H9 (cell line): ENCODE results near the gene PACRGL. TPM values are rescaled to one million over a fixed set of nuclear protein-coding genes. Genes with fewer than 3 reads are reported as not detected.

Source experiments
- DNase-seq: peaks from one replicate; pipeline ENCODE4 v3.0.0-alpha.2; 2017
- H2AFZ ChIP-seq: one replicate; pipeline ENCODE4 v1.6.1; 2013; ENCODE audit warnings: mild to moderate bottlenecking, low read length, control low read depth, moderate library complexity
- H2AK5ac ChIP-seq: 2 replicates; pipeline ENCODE4 v1.6.1; 2013; ENCODE audit warnings: low read length, control low read depth, mixed read lengths; ENCODE audit not compliant: insufficient read length
- H2BK120ac ChIP-seq: one replicate; pipeline ENCODE4 v1.6.1; 2013; ENCODE audit warnings: low read depth, mild to moderate bottlenecking, low read length, control low read depth, inconsistent platforms; ENCODE audit not compliant: poor library complexity, severe bottlenecking
- H2BK12ac ChIP-seq: 2 replicates; pipeline ENCODE4 v1.6.1; 2013; ENCODE audit warnings: low read length, control low read depth, mixed read lengths, low read depth; ENCODE audit not compliant: insufficient read length
- H2BK15ac ChIP-seq: 2 replicates; pipeline ENCODE4 v1.6.1; 2013; ENCODE audit warnings: low read depth, low read length, control low read depth
- H2BK20ac ChIP-seq: one replicate; pipeline ENCODE4 v1.6.1; 2013; ENCODE audit warnings: low read depth, mild to moderate bottlenecking, low read length, control low read depth, inconsistent platforms; ENCODE audit not compliant: poor library complexity, severe bottlenecking
- H2BK5ac ChIP-seq: 2 replicates; pipeline ENCODE4 v1.6.1; 2013; ENCODE audit warnings: low read length, control low read depth, mixed read lengths; ENCODE audit not compliant: insufficient read length
- H3K14ac ChIP-seq: 2 replicates; pipeline ENCODE4 v1.6.1; 2013; ENCODE audit warnings: low read length, control low read depth; ENCODE audit not compliant: insufficient read depth
- H3K18ac ChIP-seq: 2 replicates; pipeline ENCODE4 v1.6.1; 2013; ENCODE audit warnings: low read depth, mild to moderate bottlenecking, mixed read lengths, low read length, control low read depth; ENCODE audit not compliant: insufficient read length
- H3K23ac ChIP-seq: 2 replicates; pipeline ENCODE4 v1.6.1; 2013; ENCODE audit warnings: low read length, control low read depth, mixed read lengths, low read depth; ENCODE audit not compliant: insufficient read length
- H3K23me2 ChIP-seq: 2 replicates; pipeline ENCODE4 v1.6.1; 2013; ENCODE audit warnings: low read depth, mild to moderate bottlenecking, mixed read lengths, low read length, control low read depth; ENCODE audit not compliant: insufficient read length, poor library complexity, severe bottlenecking
- H3K27ac ChIP-seq: 2 replicates; pipeline ENCODE4 v1.5.1; 2013; ENCODE audit warnings: low read length, control low read depth, mixed read lengths, low read depth; ENCODE audit not compliant: insufficient read length
- H3K27me3 ChIP-seq: 2 replicates; pipeline ENCODE4 v1.6.1; 2013; ENCODE audit warnings: low read length, control low read depth, inconsistent platforms; ENCODE audit not compliant: insufficient read depth
- H3K4ac ChIP-seq: 2 replicates; pipeline ENCODE4 v1.6.1; 2013; ENCODE audit warnings: low read depth, mild to moderate bottlenecking, control low read depth, inconsistent platforms, low read length, moderate library complexity
- H3K4me1 ChIP-seq: 2 replicates; pipeline ENCODE4 v1.6.1; 2013; ENCODE audit warnings: low read length, control low read depth, inconsistent platforms; ENCODE audit not compliant: insufficient read depth
- H3K4me2 ChIP-seq: 2 replicates; pipeline ENCODE4 v1.6.1; 2013; ENCODE audit warnings: low read length, control low read depth, mixed read lengths; ENCODE audit not compliant: insufficient read length, insufficient read depth
- H3K56ac ChIP-seq: 2 replicates; pipeline ENCODE4 v1.6.1; 2013; ENCODE audit warnings: low read depth, mild to moderate bottlenecking, mixed read lengths, low read length, control low read depth; ENCODE audit not compliant: insufficient read length
- H3K79me1 ChIP-seq: 2 replicates; pipeline ENCODE4 v1.6.1; 2013; ENCODE audit warnings: low read depth, mild to moderate bottlenecking, moderate library complexity, low read length, control low read depth, inconsistent platforms; ENCODE audit not compliant: insufficient read depth, poor library complexity, severe bottlenecking
- H3K79me2 ChIP-seq: 2 replicates; pipeline ENCODE4 v1.6.1; 2013; ENCODE audit warnings: low read length, control low read depth, inconsistent platforms; ENCODE audit not compliant: insufficient read depth
- H3K9ac ChIP-seq: 2 replicates; pipeline ENCODE4 v1.6.1; 2013; ENCODE audit warnings: low read length, control low read depth, mixed read lengths; ENCODE audit not compliant: insufficient read length; ENCODE audit errors: extremely low read depth
- H3K9me3 ChIP-seq: one replicate; pipeline ENCODE4 v1.6.1; 2013; ENCODE audit warnings: low read depth, low read length, inconsistent platforms; ENCODE audit not compliant: control insufficient read depth
- H3T11ph ChIP-seq: one replicate; pipeline ENCODE4 v1.6.1; 2013; ENCODE audit warnings: mild to moderate bottlenecking, low read length, control low read depth, inconsistent platforms
- H4K20me1 ChIP-seq: one replicate; pipeline ENCODE4 v1.6.1; 2013; ENCODE audit not compliant: control insufficient read depth, insufficient read length, insufficient read depth
- H4K5ac ChIP-seq: 2 replicates; pipeline ENCODE4 v1.6.1; 2013; ENCODE audit warnings: low read depth, mild to moderate bottlenecking, mixed read lengths, low read length, control low read depth; ENCODE audit not compliant: insufficient read length
- H4K8ac ChIP-seq: replicated peaks from 2 replicates; pipeline ENCODE4 v1.6.1; 2013; ENCODE audit warnings: low read length, control low read depth, mixed read lengths, low read depth; ENCODE audit not compliant: insufficient read length
- H4K91ac ChIP-seq: 2 replicates; pipeline ENCODE4 v1.6.1; 2013; ENCODE audit warnings: low read depth, mild to moderate bottlenecking, moderate library complexity, mixed read lengths, low read length, control low read depth; ENCODE audit not compliant: insufficient read length
- H3K27ac Mint-ChIP-seq, 3 experiments: 2 replicates in 2 of 3; 3 replicates in 1 of 3; pipeline ENCODE4 v1.8.0; 2020 to 2021; ENCODE audit warnings: mixed read lengths in 3 of 3, mild to moderate bottlenecking in 1 of 3, moderate library complexity in 1 of 3
- H3K27me3 Mint-ChIP-seq: 2 replicates; pipeline ENCODE4 v1.8.0; 2021; ENCODE audit warnings: low read depth, mild to moderate bottlenecking, moderate library complexity, mixed read lengths
- H3K36me3 Mint-ChIP-seq, 3 experiments: 2 replicates in 2 of 3; 3 replicates in 1 of 3; pipeline ENCODE4 v1.8.0; 2020 to 2021; ENCODE audit warnings: low read depth in 3 of 3, mixed read lengths in 3 of 3; ENCODE audit not compliant: insufficient read depth in 1 of 3
- H3K4me1 Mint-ChIP-seq, 2 experiments: 2 replicates each; pipeline ENCODE4 v1.8.0; 2020; ENCODE audit warnings: mixed read lengths in 2 of 2
- H3K4me3 Mint-ChIP-seq, 2 experiments: 2 replicates in 1 of 2; 3 replicates in 1 of 2; pipeline ENCODE4 v1.8.0; 2020 to 2021; ENCODE audit warnings: mild to moderate bottlenecking in 2 of 2, mixed read lengths in 2 of 2, moderate library complexity in 1 of 2
- H3K9me3 Mint-ChIP-seq, 2 experiments: 2 replicates in 1 of 2; 3 replicates in 1 of 2; pipeline ENCODE4 v1.8.0; 2020; ENCODE audit warnings: mild to moderate bottlenecking in 2 of 2, mixed read lengths in 2 of 2, moderate library complexity in 1 of 2
- WGBS: extraction: QIAGEN DNeasy Blood & Tissue Kit; methylation state at CpG from one replicate; pipeline ENCODE4 v1.1.7; 2013; ENCODE audit warnings: missing lambda C conversion rate, low lambda C conversion rate, mixed read lengths; ENCODE audit not compliant: insufficient read length; ENCODE audit errors: extremely low coverage; 5-methylcytosine and 5-hydroxymethylcytosine counted together
- total RNA-seq: library from RNA; stranded (reverse); gene quantifications from 2 replicates; pipeline ENCODE4 v1.2.1, GENCODE V29; 2021
- TF ChIP-seq, protein P1 (sequence below): fragments of 200-600 bp; sonication (generic); conservative IDR thresholded peaks from 3 replicates; pipeline ENCODE4 v1.8.0; 2021; ENCODE audit warnings: antibody characterized with exemption, mild to moderate bottlenecking

PACRGL gene
- total RNA-seq, 1 experiment from 2014 or later = 18.7 TPM

DNA sequence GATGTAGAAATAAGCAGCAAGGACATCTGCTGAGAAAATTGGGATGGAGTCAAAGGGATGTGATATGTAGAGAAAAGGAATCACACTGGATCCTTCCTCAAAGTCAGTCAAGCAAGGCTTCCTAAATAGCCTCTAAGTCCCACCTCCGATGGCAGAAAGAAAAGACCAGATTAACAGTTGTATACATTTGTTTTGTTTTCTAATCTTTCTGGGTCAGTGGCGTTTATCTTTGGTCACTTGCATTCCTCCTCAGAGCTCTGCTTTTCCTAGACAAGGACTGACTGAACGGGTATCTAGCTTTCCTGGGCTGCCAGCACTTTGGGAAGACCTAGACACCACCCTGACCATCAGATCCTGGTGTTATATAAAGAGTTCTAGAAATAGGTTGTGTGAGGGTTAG, 23.2 kb downstream of the PACRGL start:
- no peak overlapping the region for H3K4me2 ChIP-seq
- no peak overlapping the region for H3K14ac ChIP-seq
- no peak overlapping the region for H3K18ac ChIP-seq
- H2BK12ac ChIP-seq = no peak overlapping the region
- Mint-ChIP-seq H3K4me3 (no peak overlapping the region), H3K36me3 (peaks cover 50 to 59% (median 59%) of the 10 kb centered on the region in 3 experiments), H3K27ac (peak overlapping the region in 1 of 3 experiments; percentile 57; a peak in 1 of 7 replicates), H3K27me3 (no peaks in the 10 kb centered on the region; the same call in 1 of the 2 replicates), H3K4me1 (peaks cover 28 to 29% of the 10 kb centered on the region in 2 experiments), H3K9me3 (peaks cover 37 to 42% of the 10 kb centered on the region in 2 experiments)
- H3K9ac ChIP-seq = no peak overlapping the region
- no peak overlapping the region for H3K23ac ChIP-seq
- no peak overlapping the region for H2BK15ac ChIP-seq
- H2BK120ac ChIP-seq = no peak overlapping the region
- H4K8ac ChIP-seq = no peak overlapping the region
- no peaks in the 10 kb centered on the region for H4K20me1 ChIP-seq
- H4K5ac ChIP-seq = no peak overlapping the region
- H3K27ac ChIP-seq = no peak overlapping the region
- H3K4ac ChIP-seq = no peak overlapping the region
- H3K79me1 ChIP-seq = no peaks in the 10 kb centered on the region
- H3K23me2 ChIP-seq = no peaks in the 10 kb centered on the region
- H3K4me1 ChIP-seq = peaks cover 4% of the 10 kb centered on the region; the same call in 1 of the 2 replicates
- WGBS = no CpG with 5 or more reads among the region's 3 CpGs
- H3K27me3 ChIP-seq = no peaks in the 10 kb centered on the region
- H2BK20ac ChIP-seq = no peak overlapping the region
- no peak overlapping the region for H2AK5ac ChIP-seq
- no peaks in the 10 kb centered on the region for H3K9me3 ChIP-seq
- no peak overlapping the region for H4K91ac ChIP-seq
- TF ChIP-seq, protein P1, sequence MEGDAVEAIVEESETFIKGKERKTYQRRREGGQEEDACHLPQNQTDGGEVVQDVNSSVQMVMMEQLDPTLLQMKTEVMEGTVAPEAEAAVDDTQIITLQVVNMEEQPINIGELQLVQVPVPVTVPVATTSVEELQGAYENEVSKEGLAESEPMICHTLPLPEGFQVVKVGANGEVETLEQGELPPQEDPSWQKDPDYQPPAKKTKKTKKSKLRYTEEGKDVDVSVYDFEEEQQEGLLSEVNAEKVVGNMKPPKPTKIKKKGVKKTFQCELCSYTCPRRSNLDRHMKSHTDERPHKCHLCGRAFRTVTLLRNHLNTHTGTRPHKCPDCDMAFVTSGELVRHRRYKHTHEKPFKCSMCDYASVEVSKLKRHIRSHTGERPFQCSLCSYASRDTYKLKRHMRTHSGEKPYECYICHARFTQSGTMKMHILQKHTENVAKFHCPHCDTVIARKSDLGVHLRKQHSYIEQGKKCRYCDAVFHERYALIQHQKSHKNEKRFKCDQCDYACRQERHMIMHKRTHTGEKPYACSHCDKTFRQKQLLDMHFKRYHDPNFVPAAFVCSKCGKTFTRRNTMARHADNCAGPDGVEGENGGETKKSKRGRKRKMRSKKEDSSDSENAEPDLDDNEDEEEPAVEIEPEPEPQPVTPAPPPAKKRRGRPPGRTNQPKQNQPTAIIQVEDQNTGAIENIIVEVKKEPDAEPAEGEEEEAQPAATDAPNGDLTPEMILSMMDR = no peak
- no peak overlapping the region for H2AFZ ChIP-seq
- H3T11ph ChIP-seq = no peak overlapping the region
- H2BK5ac ChIP-seq = no peak overlapping the region
- no peak overlapping the region for H3K56ac ChIP-seq
- DNase-seq = no peak
- no peaks in the 10 kb centered on the region; the same call in 1 of the 2 replicates for H3K79me2 ChIP-seq
